Neural cell (in vitro differentiated cells): ENCODE measurements around the gene CHN1. TPM values are rescaled to one million over a fixed set of nuclear protein-coding genes. Genes with fewer than 3 reads are reported as not detected.

Experiments used
- H2AFZ ChIP-seq: fragments of 200-600, 300-800 bp; sonication (generic), shearing (Covaris generic); 2 replicates; pipeline ENCODE4 v1.6.0; 2014; ENCODE audit warnings: low read depth, mild to moderate bottlenecking, antibody characterized with exemption, low read length, moderate library complexity
- H3F3A ChIP-seq: fragments of 200-600 bp; shearing (Covaris generic); 2 replicates; pipeline ENCODE4 v1.6.1; 2016; ENCODE audit warnings: mild to moderate bottlenecking, moderate library complexity, mixed read lengths, antibody characterized with exemption, low read length; ENCODE audit not compliant: insufficient read depth, poor library complexity, severe bottlenecking
- H3K27ac ChIP-seq: fragments of 200-600, 300-800 bp; sonication (generic), shearing (Covaris generic); 2 replicates; pipeline ENCODE4 v1.5.1; 2014; ENCODE audit warnings: mild to moderate bottlenecking, low read length, moderate library complexity
- H3K27me3 ChIP-seq: fragments of 300-800, 200-600 bp; sonication (generic), shearing (Covaris generic); 2 replicates; pipeline ENCODE4 v1.6.0; 2014; ENCODE audit warnings: mild to moderate bottlenecking, low read depth, low read length, moderate library complexity; ENCODE audit not compliant: insufficient read depth
- H3K36me3 ChIP-seq: fragments of 300-800, 200-600 bp; sonication (generic), shearing (Covaris generic); 2 replicates; pipeline ENCODE4 v1.5.1; 2014; ENCODE audit warnings: mild to moderate bottlenecking, antibody characterized with exemption, low read length, moderate library complexity; ENCODE audit not compliant: insufficient read depth
- H3K4me2 ChIP-seq: fragments of 300-800, 200-600 bp; sonication (generic), shearing (Covaris generic); 2 replicates; pipeline ENCODE4 v1.6.0; 2014; ENCODE audit warnings: mild to moderate bottlenecking, low read length
- H3K4me3 ChIP-seq: fragments of 300-800, 200-600 bp; sonication (generic), shearing (Covaris generic); 2 replicates; pipeline ENCODE4 v1.5.1; 2014; ENCODE audit warnings: mild to moderate bottlenecking, low read length, moderate library complexity
- H3K79me2 ChIP-seq: fragments of 200-600 bp; shearing (Covaris generic); replicated peaks from 2 replicates; pipeline ENCODE4 v1.6.0; 2014; ENCODE audit warnings: mild to moderate bottlenecking, low read length, moderate library complexity; ENCODE audit not compliant: insufficient read depth
- H3K9ac ChIP-seq: fragments of 300-800, 200-600 bp; sonication (generic), shearing (Covaris generic); 2 replicates; pipeline ENCODE4 v1.6.1; 2016; ENCODE audit warnings: mild to moderate bottlenecking, low read length, mixed read lengths
- H3K9me2 ChIP-seq: fragments of 200-600 bp; shearing (Covaris generic); 2 replicates; pipeline ENCODE4 v1.6.1; 2016; ENCODE audit warnings: mild to moderate bottlenecking, low read length, mixed read lengths; ENCODE audit not compliant: insufficient read depth
- H3K9me3 ChIP-seq: fragments of 200-600, 300-800 bp; sonication (generic), shearing (Covaris generic); 2 replicates; pipeline ENCODE4 v1.6.1; 2016; ENCODE audit warnings: mild to moderate bottlenecking, mixed run types, low read length, moderate library complexity, mixed read lengths
- H4K20me1 ChIP-seq: fragments of 200-600 bp; shearing (Covaris generic); 2 replicates; pipeline ENCODE4 v1.6.1; 2016; ENCODE audit warnings: mild to moderate bottlenecking, mixed run types; ENCODE audit not compliant: insufficient read depth
- EP300 ChIP-seq: fragments of 450-650 bp; conservative IDR thresholded peaks from 2 replicates; pipeline ENCODE4 v1.6.1; 2014; ENCODE audit warnings: antibody characterized with exemption, mild to moderate bottlenecking, moderate library complexity; ENCODE audit not compliant: poor library complexity, severe bottlenecking
- EZH2 ChIP-seq: fragments of 200-600, 300-800 bp; shearing (Covaris generic), sonication (generic); IDR thresholded peaks from 2 replicates; pipeline ENCODE4 v1.6.1; 2014; ENCODE audit warnings: antibody characterized with exemption, low read length, borderline replicate concordance, mild to moderate bottlenecking; ENCODE audit not compliant: insufficient read depth, poor library complexity, severe bottlenecking
- MXI1 ChIP-seq: fragments of 450-650 bp; conservative IDR thresholded peaks from 2 replicates; pipeline ENCODE4 v1.6.1; 2014; ENCODE audit warnings: antibody characterized with exemption, mild to moderate bottlenecking; ENCODE audit not compliant: poor library complexity, severe bottlenecking
- POLR2AphosphoS5 ChIP-seq: IDR thresholded peaks from 2 replicates; pipeline ENCODE4 v1.6.1; 2012
- RAD21 ChIP-seq: fragments of 450-650 bp; conservative IDR thresholded peaks from 2 replicates; pipeline ENCODE4 v1.6.1; 2014; ENCODE audit warnings: antibody characterized with exemption, mild to moderate bottlenecking, moderate library complexity
- SMC3 ChIP-seq: fragments of 450-650 bp; conservative IDR thresholded peaks from 2 replicates; pipeline ENCODE4 v1.6.1; 2014; ENCODE audit warnings: antibody characterized with exemption, mild to moderate bottlenecking, moderate library complexity; ENCODE audit not compliant: poor library complexity
- TAF1 ChIP-seq: IDR thresholded peaks from 2 replicates; pipeline ENCODE4 v1.6.1; 2012; ENCODE audit warnings: low read depth
- polyA plus RNA-seq: library from polyadenylated mRNA; depleted of rRNA; stranded (reverse); fragments of >200 nt; gene quantifications from 2 replicates; pipeline ENCODE4 v1.2.3, GENCODE V29; 2014
- TF ChIP-seq, protein P1 (sequence below): IDR thresholded peaks from 2 replicates; pipeline ENCODE4 v1.6.1; 2012; ENCODE audit warnings: borderline replicate concordance
- TF ChIP-seq, protein P2 (sequence below): fragments of 450-650 bp; IDR thresholded peaks from 2 replicates; pipeline ENCODE4 v1.5.1; 2014; ENCODE audit warnings: antibody characterized with exemption, mild to moderate bottlenecking, moderate library complexity; ENCODE audit not compliant: poor library complexity, severe bottlenecking

The CHN1 gene
- polyA plus RNA-seq, 1 donor from 2014 or later = 133 TPM

DNA sequence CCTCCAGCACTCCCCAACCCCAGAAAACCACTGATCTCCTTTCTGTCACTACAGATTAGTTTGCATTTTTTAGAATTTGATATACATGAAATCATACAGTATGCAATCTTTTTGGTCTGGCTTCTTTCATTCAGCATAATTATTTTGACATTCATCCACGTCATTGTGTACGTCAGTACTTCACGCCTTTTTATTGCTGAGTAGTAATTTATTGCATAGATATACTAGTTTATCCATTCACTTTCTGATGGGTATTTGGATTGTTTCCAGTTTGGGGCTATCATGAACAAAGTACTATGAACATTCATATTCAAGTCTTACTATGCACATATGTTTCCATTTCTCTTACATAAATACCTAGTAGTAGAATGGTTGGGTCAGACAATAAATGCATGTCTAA lies 20.1 kb upstream of the CHN1 start:
- no peaks in the 10 kb centered on the region for H4K20me1 ChIP-seq
- no peaks in the 10 kb centered on the region for H3K36me3 ChIP-seq
- no peaks in the 10 kb centered on the region for H3K9me2 ChIP-seq
- no peak overlapping the region for H3K9ac ChIP-seq
- no peaks in the 10 kb centered on the region for H3K79me2 ChIP-seq
- H3K27ac ChIP-seq = no peak overlapping the region
- no peak overlapping the region for H3K4me2 ChIP-seq
- no peaks in the 10 kb centered on the region for H3F3A ChIP-seq
- H3K4me3 ChIP-seq = no peak overlapping the region
- H3K27me3 ChIP-seq = no peaks in the 10 kb centered on the region
- H3K9me3 ChIP-seq = no peaks in the 10 kb centered on the region
- H2AFZ ChIP-seq = no peak overlapping the region
- no peak for TF ChIP-seq TAF1
- TF ChIP-seq, protein P1, sequence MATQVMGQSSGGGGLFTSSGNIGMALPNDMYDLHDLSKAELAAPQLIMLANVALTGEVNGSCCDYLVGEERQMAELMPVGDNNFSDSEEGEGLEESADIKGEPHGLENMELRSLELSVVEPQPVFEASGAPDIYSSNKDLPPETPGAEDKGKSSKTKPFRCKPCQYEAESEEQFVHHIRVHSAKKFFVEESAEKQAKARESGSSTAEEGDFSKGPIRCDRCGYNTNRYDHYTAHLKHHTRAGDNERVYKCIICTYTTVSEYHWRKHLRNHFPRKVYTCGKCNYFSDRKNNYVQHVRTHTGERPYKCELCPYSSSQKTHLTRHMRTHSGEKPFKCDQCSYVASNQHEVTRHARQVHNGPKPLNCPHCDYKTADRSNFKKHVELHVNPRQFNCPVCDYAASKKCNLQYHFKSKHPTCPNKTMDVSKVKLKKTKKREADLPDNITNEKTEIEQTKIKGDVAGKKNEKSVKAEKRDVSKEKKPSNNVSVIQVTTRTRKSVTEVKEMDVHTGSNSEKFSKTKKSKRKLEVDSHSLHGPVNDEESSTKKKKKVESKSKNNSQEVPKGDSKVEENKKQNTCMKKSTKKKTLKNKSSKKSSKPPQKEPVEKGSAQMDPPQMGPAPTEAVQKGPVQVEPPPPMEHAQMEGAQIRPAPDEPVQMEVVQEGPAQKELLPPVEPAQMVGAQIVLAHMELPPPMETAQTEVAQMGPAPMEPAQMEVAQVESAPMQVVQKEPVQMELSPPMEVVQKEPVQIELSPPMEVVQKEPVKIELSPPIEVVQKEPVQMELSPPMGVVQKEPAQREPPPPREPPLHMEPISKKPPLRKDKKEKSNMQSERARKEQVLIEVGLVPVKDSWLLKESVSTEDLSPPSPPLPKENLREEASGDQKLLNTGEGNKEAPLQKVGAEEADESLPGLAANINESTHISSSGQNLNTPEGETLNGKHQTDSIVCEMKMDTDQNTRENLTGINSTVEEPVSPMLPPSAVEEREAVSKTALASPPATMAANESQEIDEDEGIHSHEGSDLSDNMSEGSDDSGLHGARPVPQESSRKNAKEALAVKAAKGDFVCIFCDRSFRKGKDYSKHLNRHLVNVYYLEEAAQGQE = no peak
- TF ChIP-seq EP300 = no peak
- no peak for TF ChIP-seq MXI1
- TF ChIP-seq EZH2 = no peak
- TF ChIP-seq POLR2AphosphoS5 = no peak
- TF ChIP-seq RAD21 = no peak
- no peak for TF ChIP-seq SMC3
- TF ChIP-seq, protein P2, sequence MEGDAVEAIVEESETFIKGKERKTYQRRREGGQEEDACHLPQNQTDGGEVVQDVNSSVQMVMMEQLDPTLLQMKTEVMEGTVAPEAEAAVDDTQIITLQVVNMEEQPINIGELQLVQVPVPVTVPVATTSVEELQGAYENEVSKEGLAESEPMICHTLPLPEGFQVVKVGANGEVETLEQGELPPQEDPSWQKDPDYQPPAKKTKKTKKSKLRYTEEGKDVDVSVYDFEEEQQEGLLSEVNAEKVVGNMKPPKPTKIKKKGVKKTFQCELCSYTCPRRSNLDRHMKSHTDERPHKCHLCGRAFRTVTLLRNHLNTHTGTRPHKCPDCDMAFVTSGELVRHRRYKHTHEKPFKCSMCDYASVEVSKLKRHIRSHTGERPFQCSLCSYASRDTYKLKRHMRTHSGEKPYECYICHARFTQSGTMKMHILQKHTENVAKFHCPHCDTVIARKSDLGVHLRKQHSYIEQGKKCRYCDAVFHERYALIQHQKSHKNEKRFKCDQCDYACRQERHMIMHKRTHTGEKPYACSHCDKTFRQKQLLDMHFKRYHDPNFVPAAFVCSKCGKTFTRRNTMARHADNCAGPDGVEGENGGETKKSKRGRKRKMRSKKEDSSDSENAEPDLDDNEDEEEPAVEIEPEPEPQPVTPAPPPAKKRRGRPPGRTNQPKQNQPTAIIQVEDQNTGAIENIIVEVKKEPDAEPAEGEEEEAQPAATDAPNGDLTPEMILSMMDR = no peak

DNA sequence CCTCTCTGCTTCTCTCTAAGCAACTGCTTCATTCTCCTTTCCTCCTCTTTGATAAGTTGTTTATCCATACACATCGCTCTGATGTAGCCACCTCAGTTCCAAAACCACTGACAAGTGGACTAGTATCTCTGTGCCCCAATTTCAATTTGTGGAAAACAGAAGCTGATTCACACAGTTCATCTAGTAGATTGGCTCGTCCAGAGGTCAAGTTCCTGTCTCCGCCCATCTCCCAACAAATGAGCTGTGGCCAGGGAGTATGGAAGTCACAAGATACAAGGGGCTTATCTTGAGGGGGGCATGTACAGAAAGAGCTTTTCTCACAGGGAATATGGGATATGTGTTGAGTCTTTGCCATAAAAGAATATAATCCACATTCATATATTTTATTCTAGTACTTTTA lies 17.7 kb upstream of the CHN1 start:
- Histone ChIP-seq H3K9ac (no peak overlapping the region), H3K4me3 (no peak overlapping the region), H3K9me3 (no peaks in the 10 kb centered on the region), H3K27ac (no peak overlapping the region), H3K36me3 (no peaks in the 10 kb centered on the region), H2AFZ (no peak overlapping the region), H4K20me1 (no peaks in the 10 kb centered on the region), H3K27me3 (no peaks in the 10 kb centered on the region), H3K79me2 (no peaks in the 10 kb centered on the region), H3K4me2 (no peak overlapping the region), H3K9me2 (no peaks in the 10 kb centered on the region), H3F3A (no peaks in the 10 kb centered on the region)
- TF ChIP-seq, protein P1 = no peak
- TF ChIP-seq, protein P2 = no peak
- no peak for TF ChIP-seq EP300
- TF ChIP-seq EZH2 = no peak
